ENCODE data around the gene MCEE. TPM values are rescaled to one million over a fixed set of nuclear protein-coding genes. Genes with fewer than 3 reads are reported as not detected.

MCEE gene
- total RNA-seq, 1 donor from 2014 or later, result 11.5 TPM

DNA sequence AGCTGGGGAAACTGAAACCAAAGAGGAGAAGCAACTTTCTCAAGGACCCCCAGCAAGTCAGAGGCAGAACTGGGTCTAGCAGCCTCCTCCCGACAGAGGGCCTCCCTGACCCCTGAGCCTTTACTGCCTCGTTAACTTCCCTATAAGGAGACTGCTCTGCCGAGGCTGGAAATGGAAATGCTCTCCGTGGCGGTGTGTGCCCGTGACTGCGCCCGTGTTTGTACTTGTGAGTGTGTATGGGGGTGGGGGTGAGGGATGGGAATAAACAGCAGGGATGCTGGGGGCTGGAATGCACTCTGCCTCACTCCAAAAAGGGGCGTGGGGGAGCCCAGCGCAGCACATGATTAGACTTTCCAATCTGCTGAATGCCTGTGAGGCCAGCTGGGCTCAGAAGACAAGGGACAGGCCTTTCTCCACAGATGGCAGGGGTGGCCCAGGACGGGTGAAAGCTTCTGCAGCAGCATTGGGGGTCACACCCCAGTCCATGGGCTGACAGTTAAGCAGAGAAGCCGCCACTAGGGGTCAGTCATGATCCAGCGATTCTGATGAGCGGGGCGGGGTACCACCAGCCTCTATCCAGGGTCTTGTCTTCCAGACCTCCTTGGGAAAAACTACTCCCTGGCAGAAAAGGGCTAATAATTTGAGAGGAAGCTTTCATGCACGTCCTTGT, 27.2 kb upstream of the MCEE start:
- peak; percentile 88 for DNase-seq
- peak overlapping the region; percentile 93 for H3K4me3 Mint-ChIP-seq (ENCODE audit: unreplicated experiment)
- TF ChIP-seq, protein P1, sequence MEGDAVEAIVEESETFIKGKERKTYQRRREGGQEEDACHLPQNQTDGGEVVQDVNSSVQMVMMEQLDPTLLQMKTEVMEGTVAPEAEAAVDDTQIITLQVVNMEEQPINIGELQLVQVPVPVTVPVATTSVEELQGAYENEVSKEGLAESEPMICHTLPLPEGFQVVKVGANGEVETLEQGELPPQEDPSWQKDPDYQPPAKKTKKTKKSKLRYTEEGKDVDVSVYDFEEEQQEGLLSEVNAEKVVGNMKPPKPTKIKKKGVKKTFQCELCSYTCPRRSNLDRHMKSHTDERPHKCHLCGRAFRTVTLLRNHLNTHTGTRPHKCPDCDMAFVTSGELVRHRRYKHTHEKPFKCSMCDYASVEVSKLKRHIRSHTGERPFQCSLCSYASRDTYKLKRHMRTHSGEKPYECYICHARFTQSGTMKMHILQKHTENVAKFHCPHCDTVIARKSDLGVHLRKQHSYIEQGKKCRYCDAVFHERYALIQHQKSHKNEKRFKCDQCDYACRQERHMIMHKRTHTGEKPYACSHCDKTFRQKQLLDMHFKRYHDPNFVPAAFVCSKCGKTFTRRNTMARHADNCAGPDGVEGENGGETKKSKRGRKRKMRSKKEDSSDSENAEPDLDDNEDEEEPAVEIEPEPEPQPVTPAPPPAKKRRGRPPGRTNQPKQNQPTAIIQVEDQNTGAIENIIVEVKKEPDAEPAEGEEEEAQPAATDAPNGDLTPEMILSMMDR (IDR thresholded peaks at IDR 0.05; ENCODE audit: partially characterized antibody, unreplicated experiment), result peak; percentile 89
- peaks cover 29% of the 10 kb centered on the region for H3K9me3 Mint-ChIP-seq (ENCODE audit: unreplicated experiment)
- peaks cover 24% of the 10 kb centered on the region for H3K27me3 Mint-ChIP-seq (ENCODE audit: unreplicated experiment)
- peaks cover 60% of the 10 kb centered on the region for H3K4me1 Mint-ChIP-seq (ENCODE audit: low read depth, unreplicated experiment)
- H3K27ac Mint-ChIP-seq (ENCODE audit: unreplicated experiment), result peak overlapping the region; percentile 95
- H3K36me3 Mint-ChIP-seq (ENCODE audit: unreplicated experiment), result no peaks in the 10 kb centered on the region

DNA sequence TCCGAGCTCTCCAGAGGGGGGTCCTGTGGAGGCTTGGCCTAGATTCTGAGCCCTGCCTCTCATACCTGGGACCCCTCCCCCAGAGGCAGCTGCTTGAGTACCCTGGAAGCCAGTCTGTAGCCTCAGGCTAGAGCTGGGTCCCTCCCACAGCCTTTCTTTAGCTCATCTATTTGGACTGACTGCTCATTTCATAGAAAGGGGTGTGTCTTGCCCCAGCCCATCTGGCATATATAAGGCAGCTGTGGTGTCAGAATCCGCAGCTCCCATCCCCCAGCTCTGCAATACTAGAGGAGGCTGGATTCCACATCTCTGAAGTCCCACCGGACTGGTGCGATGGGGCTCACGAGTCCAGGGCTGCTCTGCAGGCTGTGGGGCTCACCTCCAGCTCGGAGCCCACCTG, 26.5 kb upstream of the MCEE start:
- Mint-ChIP-seq H3K4me1 (ENCODE audit: low read depth, unreplicated experiment) (peaks cover 60% of the 10 kb centered on the region), H3K9me3 (ENCODE audit: unreplicated experiment) (peaks cover 29% of the 10 kb centered on the region), H3K36me3 (ENCODE audit: unreplicated experiment) (no peaks in the 10 kb centered on the region), H3K27me3 (ENCODE audit: unreplicated experiment) (peaks cover 24% of the 10 kb centered on the region), H3K27ac (ENCODE audit: unreplicated experiment) (peak overlapping the region; percentile 95), H3K4me3 (ENCODE audit: unreplicated experiment) (peak overlapping the region; percentile 93)
- TF ChIP-seq, protein P1 (IDR thresholded peaks at IDR 0.05; ENCODE audit: partially characterized antibody, unreplicated experiment), result no peak
- DNase-seq, result peak; percentile 84

DNA sequence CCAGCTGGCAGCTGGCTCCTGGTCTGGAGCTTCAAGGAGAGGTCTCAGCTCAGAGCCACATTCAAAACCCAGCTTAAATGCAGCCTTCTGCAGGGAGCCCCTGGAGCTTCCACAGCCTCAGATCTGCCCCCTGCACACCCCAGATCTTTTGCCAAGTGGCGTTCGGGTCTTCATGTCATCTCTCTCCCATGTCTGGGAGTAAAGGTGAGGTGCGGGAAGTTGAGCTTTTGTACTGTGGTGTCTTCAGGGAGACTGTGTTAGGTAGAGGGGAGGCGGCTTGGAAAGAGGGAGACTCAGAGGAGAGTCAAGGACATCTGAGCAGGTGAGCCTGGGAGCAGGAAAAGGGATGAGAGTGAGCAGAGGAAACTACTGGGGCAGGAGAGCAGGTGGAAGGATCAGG, 25.8 kb upstream of the MCEE start:
- H3K27ac Mint-ChIP-seq (ENCODE audit: unreplicated experiment), result peak overlapping the region; percentile 95
- H3K36me3 Mint-ChIP-seq (ENCODE audit: unreplicated experiment), result no peaks in the 10 kb centered on the region
- peak overlapping the region; percentile 31 for H3K4me3 Mint-ChIP-seq (ENCODE audit: unreplicated experiment)
- H3K4me1 Mint-ChIP-seq (ENCODE audit: low read depth, unreplicated experiment), result peaks cover 60% of the 10 kb centered on the region
- DNase-seq, result no peak
- H3K27me3 Mint-ChIP-seq (ENCODE audit: unreplicated experiment), result peaks cover 24% of the 10 kb centered on the region
- TF ChIP-seq, protein P1 (IDR thresholded peaks at IDR 0.05; ENCODE audit: partially characterized antibody, unreplicated experiment), result no peak
- H3K9me3 Mint-ChIP-seq (ENCODE audit: unreplicated experiment), result peaks cover 29% of the 10 kb centered on the region

DNA sequence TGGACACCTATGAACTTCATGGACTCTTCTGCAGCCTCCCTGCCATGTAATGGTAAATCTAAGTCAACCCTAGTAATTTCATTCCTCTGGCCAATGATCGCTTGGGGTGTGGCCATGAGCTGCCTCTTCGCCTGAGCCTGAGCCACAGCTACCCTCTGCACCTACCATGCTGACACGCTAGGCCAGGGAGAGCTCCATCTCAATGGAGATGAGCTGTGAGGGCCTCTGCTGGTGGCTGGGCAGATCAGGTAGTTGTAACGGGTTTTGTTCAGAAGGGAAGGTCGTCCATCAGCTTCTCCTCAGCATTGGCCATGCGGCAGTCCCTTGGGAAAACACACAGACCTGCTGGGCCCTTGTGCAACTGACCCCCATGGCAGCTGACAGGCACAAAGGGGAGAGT, 24.8 kb upstream of the MCEE start:
- peak; percentile 28 for DNase-seq

DNA sequence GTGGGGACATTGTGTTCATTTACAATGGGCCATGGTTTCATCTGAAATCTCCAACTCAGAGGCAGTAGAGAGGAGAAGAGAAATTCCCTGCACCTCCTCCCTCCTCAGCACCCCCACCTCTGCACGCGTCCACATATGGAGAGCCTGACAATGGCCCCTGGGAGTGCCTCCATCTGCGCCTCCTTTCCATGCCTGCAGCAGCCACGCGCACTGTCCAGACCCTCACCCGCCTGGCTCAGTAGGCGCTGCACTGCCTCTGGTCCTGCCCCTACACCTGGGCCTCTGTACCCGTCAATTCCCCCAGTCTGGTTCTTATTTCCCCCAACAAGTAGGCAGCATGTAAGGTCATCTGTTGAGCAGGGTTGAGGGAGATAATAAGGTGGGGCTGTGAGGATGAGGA, 24.2 kb upstream of the MCEE start:
- peak; percentile 41 for DNase-seq

More for the DNA sequence above, 24.8 kb upstream of the MCEE start:
- peaks cover 59% of the 10 kb centered on the region for H3K4me1 Mint-ChIP-seq (ENCODE audit: low read depth, unreplicated experiment)
- TF ChIP-seq, protein P1 (IDR thresholded peaks at IDR 0.05; ENCODE audit: partially characterized antibody, unreplicated experiment), result no peak
- peak overlapping the region; percentile 97 for H3K27ac Mint-ChIP-seq (ENCODE audit: unreplicated experiment)
- peaks cover 22% of the 10 kb centered on the region for H3K27me3 Mint-ChIP-seq (ENCODE audit: unreplicated experiment)
- H3K36me3 Mint-ChIP-seq (ENCODE audit: unreplicated experiment), result no peaks in the 10 kb centered on the region
- peak overlapping the region; percentile 67 for H3K4me3 Mint-ChIP-seq (ENCODE audit: unreplicated experiment)
- peaks cover 27% of the 10 kb centered on the region for H3K9me3 Mint-ChIP-seq (ENCODE audit: unreplicated experiment)

More for the DNA sequence above, 24.2 kb upstream of the MCEE start:
- Mint-ChIP-seq H3K36me3 (ENCODE audit: unreplicated experiment) (no peaks in the 10 kb centered on the region), H3K4me1 (ENCODE audit: low read depth, unreplicated experiment) (peaks cover 54% of the 10 kb centered on the region), H3K9me3 (ENCODE audit: unreplicated experiment) (peaks cover 27% of the 10 kb centered on the region), H3K27me3 (ENCODE audit: unreplicated experiment) (peaks cover 18% of the 10 kb centered on the region), H3K4me3 (ENCODE audit: unreplicated experiment) (peak overlapping the region; percentile 55), H3K27ac (ENCODE audit: unreplicated experiment) (peak overlapping the region; percentile 97)
- TF ChIP-seq, protein P1 (IDR thresholded peaks at IDR 0.05; ENCODE audit: partially characterized antibody, unreplicated experiment), result no peak
